GM12878 (cell line): ENCODE data around the gene CTNNA2. TPM values are rescaled to one million over a fixed set of nuclear protein-coding genes. Genes with fewer than 3 reads are reported as not detected.

Experiments used
- ATAC-seq: fragments of 200-7000 bp; cut with Tn5 transposase; 3 replicates; pipeline ENCODE4 v1.9.1; 2020; ENCODE audit warnings: mild to moderate bottlenecking, moderate library complexity
- BruUV-seq: library from RNA; stranded (reverse); fragments of 400-500 nt; replicated peaks from 2 replicates; lab custom pipeline; 2021; lab: Mats Ljungman, UMichigan
- CTCF ChIA-PET: fragments of 300-600 bp; sonication (Branson Sonifier 250); formaldehyde crosslinking; extraction: SDS; loops from one replicate; lab custom pipeline; 2021; ENCODE audit warnings: inconsistent platforms; lab: Yijun Ruan, JAX
- POLR2A ChIA-PET: fragments of 350-600 bp; formaldehyde crosslinking; extraction: SDS; loops from one replicate; lab custom pipeline; 2021; ENCODE audit warnings: inconsistent platforms; lab: Charles Lee
- RAD21 ChIA-PET: fragments of 300-600 bp; sonication (Branson Sonifier 250); formaldehyde crosslinking; loops from one replicate; lab custom pipeline; 2023; ENCODE audit warnings: antibody characterized with exemption; ENCODE audit not compliant: unreplicated experiment; lab: Charles Lee
- SMC1A ChIA-PET: fragments of 300-600 bp; sonication (Branson Sonifier 250); formaldehyde crosslinking; loops from one replicate; lab custom pipeline; 2023; ENCODE audit not compliant: unreplicated experiment, uncharacterized antibody; lab: Charles Lee
- DNase-seq: peaks from one replicate; pipeline ENCODE4 v3.0.0-alpha.2; 2011; ENCODE audit warnings: low read depth, low spot score
- FAIRE-seq: peaks from 3 replicates; lab custom pipeline; 2011; peaks lifted over from hg19 to GRCh38; lab: Jason Lieb, UNC
- H2AFZ ChIP-seq: 2 replicates; pipeline ENCODE4 v1.6.0; 2011; ENCODE audit warnings: low read depth, low read length, control low read depth; ENCODE audit not compliant: control insufficient read depth
- H3K27ac ChIP-seq: 2 replicates; pipeline ENCODE4 v1.5.1; 2011; ENCODE audit warnings: control low read depth; ENCODE audit not compliant: control insufficient read depth, insufficient read depth
- H3K27me3 ChIP-seq, 2 experiments: replicated peaks in 1 of 2; 2 replicates each; pipeline versions ENCODE4 v1.6.0 to v1.6.1; 2011; ENCODE audit warnings: low read length in 1 of 2; ENCODE audit not compliant: control insufficient read depth in 2 of 2, insufficient read depth in 2 of 2
- H3K36me3 ChIP-seq, 2 experiments: 2 replicates each; pipeline ENCODE4 v1.5.1; 2011; ENCODE audit warnings: low read length in 1 of 2; ENCODE audit not compliant: control insufficient read depth in 2 of 2, insufficient read depth in 2 of 2
- H3K4me1 ChIP-seq: 2 replicates; pipeline ENCODE4 v1.6.1; 2011; ENCODE audit warnings: mild to moderate bottlenecking, low read length, moderate library complexity, mixed read lengths; ENCODE audit not compliant: control insufficient read depth, insufficient read depth
- H3K4me2 ChIP-seq: 2 replicates; pipeline ENCODE4 v1.6.0; 2011; ENCODE audit warnings: control low read depth; ENCODE audit not compliant: control insufficient read depth, insufficient read depth
- H3K4me3 ChIP-seq: fragments of 200-600 bp; sonication (generic); 2 replicates; pipeline ENCODE4 v1.5.1; 2016
- H3K79me2 ChIP-seq: 2 replicates; pipeline ENCODE4 v1.6.0; 2011; ENCODE audit warnings: low read length; ENCODE audit not compliant: control insufficient read depth, insufficient read depth
- H3K9ac ChIP-seq: 2 replicates; pipeline ENCODE4 v1.8.0; 2011; ENCODE audit warnings: low read length, control low read depth, mixed read lengths; ENCODE audit not compliant: control insufficient read depth, insufficient read depth
- H3K9me3 ChIP-seq: replicated peaks from 3 replicates; pipeline ENCODE4 v1.5.1; 2011; ENCODE audit warnings: mild to moderate bottlenecking, low read length; ENCODE audit not compliant: control insufficient read depth, insufficient read depth
- H4K20me1 ChIP-seq: 2 replicates; pipeline ENCODE4 v1.6.0; 2011; ENCODE audit not compliant: control insufficient read depth, insufficient read depth
- BRCA1 ChIP-seq: IDR thresholded peaks from 2 replicates; pipeline ENCODE4 v1.6.1; 2011; ENCODE audit warnings: low read depth, low read length, improper control_type of control experiment
- CREM ChIP-seq: IDR thresholded peaks from 2 replicates; pipeline ENCODE4 v1.6.1; 2014; ENCODE audit warnings: antibody characterized with exemption, low read depth
- FOS ChIP-seq: IDR thresholded peaks from 3 replicates; pipeline ENCODE4 v1.6.1; 2011; ENCODE audit warnings: borderline replicate concordance; ENCODE audit not compliant: insufficient read length; ENCODE audit errors: extremely low read depth
- HCFC1 ChIP-seq: fragments of 150-350 bp; IDR thresholded peaks from 2 replicates; pipeline ENCODE4 v1.6.1; 2014; ENCODE audit warnings: low read length
- KAT2A ChIP-seq: conservative IDR thresholded peaks from 2 replicates; pipeline ENCODE4 v1.6.1; 2011; ENCODE audit warnings: low read depth, low read length; ENCODE audit not compliant: control insufficient read depth
- KLF5 ChIP-seq: fragments of 450-650 bp; IDR thresholded peaks from 2 replicates; pipeline ENCODE4 v1.6.1; 2014; ENCODE audit warnings: mild to moderate bottlenecking; ENCODE audit not compliant: partially characterized antibody
- LARP7 ChIP-seq: fragments of 450-650 bp; IDR thresholded peaks from 2 replicates; pipeline ENCODE4 v1.6.1; 2017; ENCODE audit warnings: mild to moderate bottlenecking
- MTA3 ChIP-seq: IDR thresholded peaks from 2 replicates; pipeline ENCODE4 v1.6.1; 2012; ENCODE audit warnings: low read length, inconsistent platforms, borderline replicate concordance
- NFYB ChIP-seq: IDR thresholded peaks from 2 replicates; pipeline ENCODE4 v1.6.1; 2011; ENCODE audit warnings: low read depth, mild to moderate bottlenecking, low read length, improper control_type of control experiment, moderate library complexity; ENCODE audit not compliant: insufficient read depth
- NR2C2 ChIP-seq: IDR thresholded peaks from 2 replicates; pipeline ENCODE4 v1.6.1; 2011; ENCODE audit warnings: borderline replicate concordance, low read depth; ENCODE audit not compliant: control insufficient read depth, insufficient read length
- PML ChIP-seq: IDR thresholded peaks from 2 replicates; pipeline ENCODE4 v1.6.1; 2012; ENCODE audit warnings: low read length, inconsistent platforms
- RB1 ChIP-seq: fragments of 450-650 bp; formaldehyde crosslinking; IDR thresholded peaks from 2 replicates; pipeline ENCODE4 v1.6.1; 2017; ENCODE audit warnings: mild to moderate bottlenecking, borderline replicate concordance
- SREBF2 ChIP-seq: IDR thresholded peaks from 2 replicates; pipeline ENCODE4 v1.6.1; 2012; ENCODE audit warnings: mild to moderate bottlenecking, low read length
- TBL1XR1 ChIP-seq: IDR thresholded peaks from 2 replicates; pipeline ENCODE4 v1.6.1; 2012; ENCODE audit warnings: low read depth, low read length, improper control_type of control experiment
- TCF3 ChIP-seq: IDR thresholded peaks from 2 replicates; pipeline ENCODE4 v1.6.1; 2012; ENCODE audit warnings: low read depth, mild to moderate bottlenecking, low read length, borderline replicate concordance; ENCODE audit not compliant: insufficient read depth
- WGBS: methylation state at CpG from one replicate; pipeline ENCODE4 v1.1.6; 2016; ENCODE audit warnings: low lambda C conversion rate; ENCODE audit not compliant: insufficient replicate concordance, insufficient coverage; ENCODE audit errors: missing lambda C conversion rate; 5-methylcytosine and 5-hydroxymethylcytosine counted together
- in situ Hi-C: fragments of 300-500 bp; cut with MboI; formaldehyde crosslinking; loops from 9 replicates; pipeline ENCODE4 v1.14.3; 2018; ENCODE audit warnings: mixed read lengths
- intact Hi-C: fragments of 100-400 bp; cut with micrococcal nuclease; formaldehyde crosslinking; loops from one replicate; pipeline ENCODE4 v1.14.2; 2022; ENCODE audit not compliant: unreplicated experiment
- polyA plus RNA-seq, 11 experiments: library from polyadenylated mRNA; depleted of rRNA in 4 of 11; unstranded in 6 of 11; stranded (reverse) in 5 of 11; fragments of >200 nt; fragmentation: Nextera tagmentation in 4 of 11; fragmentation: Illumina TruSeq in 1 of 11; extraction: Ambion mirVana in 4 of 11; extraction: Trizol in 1 of 11; gene quantifications; 1 replicate in 1 of 11; 2 replicates in 10 of 11; pipeline versions ENCODE4 v1.2.1 to v1.2.3, GENCODE V29; 2011 to 2016; ENCODE audit warnings: inconsistent platforms in 2 of 11, missing spikeins in 2 of 11, low read depth in 1 of 11
- total RNA-seq, 4 experiments: library from RNA; depleted of rRNA in 3 of 4; stranded (reverse); fragments of >200 nt in 3 of 4; fragmentation: Illumina TruSeq in 1 of 4; extraction: Trizol in 1 of 4; gene quantifications; 2 replicates each; pipeline versions ENCODE4 v1.2.1 to v1.2.3, GENCODE V29; 2013 to 2021
- TF ChIP-seq, protein P1 (sequence below): fragments of 450-650 bp; IDR thresholded peaks from 2 replicates; pipeline ENCODE4 v1.6.1; 2018; ENCODE audit warnings: borderline replicate concordance, mild to moderate bottlenecking; ENCODE audit not compliant: partially characterized antibody
- TF ChIP-seq, protein P2 (sequence below): IDR thresholded peaks from 2 replicates; pipeline ENCODE4 v1.6.1; 2011; ENCODE audit warnings: low read depth, low read length, improper control_type of control experiment, borderline replicate concordance
- TF ChIP-seq, protein P3 (sequence below): fragments of 450-650 bp; IDR thresholded peaks from 2 replicates; pipeline ENCODE4 v1.6.1; 2017; ENCODE audit warnings: mild to moderate bottlenecking, moderate library complexity

CTNNA2 gene
- total and polyA plus RNA-seq, 10 of the 15 experiments (the other 5 are each of a cell fraction or from before 2014, with no cell fraction given) = 2.4 to 36.2 (median 6.6) TPM

DNA sequence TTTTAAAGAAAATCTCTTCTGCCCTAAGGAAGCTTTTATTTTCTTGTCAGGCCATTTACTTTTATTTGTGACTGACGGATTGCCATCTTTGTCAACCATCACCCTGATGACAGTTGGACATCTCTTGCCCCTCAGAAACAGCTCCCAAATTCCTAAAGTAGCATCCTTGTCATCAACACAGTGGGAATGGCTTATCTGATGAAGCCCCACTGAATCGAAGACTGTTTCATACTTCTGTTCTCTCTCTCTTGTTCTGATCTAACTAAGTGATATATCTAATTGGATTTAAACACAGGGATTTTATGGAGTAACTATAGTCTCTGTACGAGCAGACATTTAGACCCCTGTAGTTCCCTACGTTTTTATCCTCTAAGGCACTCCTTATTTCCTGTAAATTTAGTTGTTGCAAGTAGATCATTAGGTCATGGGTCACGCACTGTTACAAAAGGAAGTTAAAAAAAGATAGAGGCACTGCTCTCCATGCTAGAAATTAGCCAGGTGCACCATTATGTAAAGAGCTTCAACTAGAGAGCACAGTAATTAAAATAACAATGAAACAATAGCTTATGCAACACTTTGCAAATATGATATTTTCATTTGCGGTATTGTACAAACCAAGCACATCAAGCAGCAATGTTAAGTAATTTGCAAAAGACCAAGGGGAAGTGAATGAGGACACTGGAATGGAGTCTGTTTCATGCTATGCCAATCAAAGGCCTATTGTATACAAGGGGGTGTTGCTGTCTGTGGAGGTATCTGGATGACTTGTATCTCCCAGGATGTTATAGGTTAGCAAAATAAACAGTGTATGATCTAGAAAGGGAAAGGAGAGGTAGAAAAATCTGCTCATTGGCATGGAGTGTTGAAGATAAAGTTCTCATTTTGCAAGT, 507.0 kb downstream of the CTNNA2 start:
- ChIA-PET POLR2A (no interaction called here), CTCF (no interaction called here), SMC1A (no interaction called here), RAD21 (no interaction called here)
- H3K36me3 ChIP-seq = no peaks in the 10 kb centered on the region
- ATAC-seq = no peak
- no peak for FAIRE-seq
- TF ChIP-seq TBL1XR1 (no peak), NFYB (no peak), PML (no peak), FOS (no peak), HCFC1 (no peak), KLF5 (no peak), KAT2A (no peak), TCF3 (no peak), BRCA1 (no peak), SREBF2 (no peak), RB1 (no peak), MTA3 (no peak), NR2C2 (no peak), LARP7 (no peak), CREM (no peak)
- TF ChIP-seq, protein P1, sequence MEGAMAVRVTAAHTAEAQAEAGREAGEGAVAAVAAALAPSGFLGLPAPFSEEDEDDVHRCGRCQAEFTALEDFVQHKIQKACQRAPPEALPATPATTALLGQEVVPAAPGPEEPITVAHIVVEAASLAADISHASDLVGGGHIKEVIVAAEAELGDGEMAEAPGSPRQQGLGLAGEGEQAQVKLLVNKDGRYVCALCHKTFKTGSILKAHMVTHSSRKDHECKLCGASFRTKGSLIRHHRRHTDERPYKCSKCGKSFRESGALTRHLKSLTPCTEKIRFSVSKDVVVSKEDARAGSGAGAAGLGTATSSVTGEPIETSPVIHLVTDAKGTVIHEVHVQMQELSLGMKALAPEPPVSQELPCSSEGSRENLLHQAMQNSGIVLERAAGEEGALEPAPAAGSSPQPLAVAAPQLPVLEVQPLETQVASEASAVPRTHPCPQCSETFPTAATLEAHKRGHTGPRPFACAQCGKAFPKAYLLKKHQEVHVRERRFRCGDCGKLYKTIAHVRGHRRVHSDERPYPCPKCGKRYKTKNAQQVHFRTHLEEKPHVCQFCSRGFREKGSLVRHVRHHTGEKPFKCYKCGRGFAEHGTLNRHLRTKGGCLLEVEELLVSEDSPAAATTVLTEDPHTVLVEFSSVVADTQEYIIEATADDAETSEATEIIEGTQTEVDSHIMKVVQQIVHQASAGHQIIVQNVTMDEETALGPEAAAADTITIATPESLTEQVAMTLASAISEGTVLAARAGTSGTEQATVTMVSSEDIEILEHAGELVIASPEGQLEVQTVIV = no peak
- TF ChIP-seq, protein P2, sequence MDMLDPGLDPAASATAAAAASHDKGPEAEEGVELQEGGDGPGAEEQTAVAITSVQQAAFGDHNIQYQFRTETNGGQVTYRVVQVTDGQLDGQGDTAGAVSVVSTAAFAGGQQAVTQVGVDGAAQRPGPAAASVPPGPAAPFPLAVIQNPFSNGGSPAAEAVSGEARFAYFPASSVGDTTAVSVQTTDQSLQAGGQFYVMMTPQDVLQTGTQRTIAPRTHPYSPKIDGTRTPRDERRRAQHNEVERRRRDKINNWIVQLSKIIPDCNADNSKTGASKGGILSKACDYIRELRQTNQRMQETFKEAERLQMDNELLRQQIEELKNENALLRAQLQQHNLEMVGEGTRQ = no peak
- TF ChIP-seq, protein P3, sequence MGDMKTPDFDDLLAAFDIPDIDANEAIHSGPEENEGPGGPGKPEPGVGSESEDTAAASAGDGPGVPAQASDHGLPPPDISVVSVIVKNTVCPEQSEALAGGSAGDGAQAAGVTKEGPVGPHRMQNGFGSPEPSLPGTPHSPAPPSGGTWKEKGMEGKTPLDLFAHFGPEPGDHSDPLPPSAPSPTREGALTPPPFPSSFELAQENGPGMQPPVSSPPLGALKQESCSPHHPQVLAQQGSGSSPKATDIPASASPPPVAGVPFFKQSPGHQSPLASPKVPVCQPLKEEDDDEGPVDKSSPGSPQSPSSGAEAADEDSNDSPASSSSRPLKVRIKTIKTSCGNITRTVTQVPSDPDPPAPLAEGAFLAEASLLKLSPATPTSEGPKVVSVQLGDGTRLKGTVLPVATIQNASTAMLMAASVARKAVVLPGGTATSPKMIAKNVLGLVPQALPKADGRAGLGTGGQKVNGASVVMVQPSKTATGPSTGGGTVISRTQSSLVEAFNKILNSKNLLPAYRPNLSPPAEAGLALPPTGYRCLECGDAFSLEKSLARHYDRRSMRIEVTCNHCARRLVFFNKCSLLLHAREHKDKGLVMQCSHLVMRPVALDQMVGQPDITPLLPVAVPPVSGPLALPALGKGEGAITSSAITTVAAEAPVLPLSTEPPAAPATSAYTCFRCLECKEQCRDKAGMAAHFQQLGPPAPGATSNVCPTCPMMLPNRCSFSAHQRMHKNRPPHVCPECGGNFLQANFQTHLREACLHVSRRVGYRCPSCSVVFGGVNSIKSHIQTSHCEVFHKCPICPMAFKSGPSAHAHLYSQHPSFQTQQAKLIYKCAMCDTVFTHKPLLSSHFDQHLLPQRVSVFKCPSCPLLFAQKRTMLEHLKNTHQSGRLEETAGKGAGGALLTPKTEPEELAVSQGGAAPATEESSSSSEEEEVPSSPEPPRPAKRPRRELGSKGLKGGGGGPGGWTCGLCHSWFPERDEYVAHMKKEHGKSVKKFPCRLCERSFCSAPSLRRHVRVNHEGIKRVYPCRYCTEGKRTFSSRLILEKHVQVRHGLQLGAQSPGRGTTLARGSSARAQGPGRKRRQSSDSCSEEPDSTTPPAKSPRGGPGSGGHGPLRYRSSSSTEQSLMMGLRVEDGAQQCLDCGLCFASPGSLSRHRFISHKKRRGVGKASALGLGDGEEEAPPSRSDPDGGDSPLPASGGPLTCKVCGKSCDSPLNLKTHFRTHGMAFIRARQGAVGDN = no peak
- H3K27me3 ChIP-seq = no peaks in the 10 kb centered on the region
- no peak overlapping the region for H3K9ac ChIP-seq
- H3K4me3 ChIP-seq = no peak overlapping the region
- H3K9me3 ChIP-seq = no peaks in the 10 kb centered on the region
- H3K4me1 ChIP-seq = no peaks in the 10 kb centered on the region
- DNase-seq = no peak
- H3K4me2 ChIP-seq = no peak overlapping the region
- no TSS peak for BruUV-seq
- WGBS = 32% methylated on average over 6 of the region's 6 CpGs
- no peak overlapping the region for H3K27ac ChIP-seq
- no peaks in the 10 kb centered on the region for H3K79me2 ChIP-seq
- intact Hi-C loops = no loop called here
- H4K20me1 ChIP-seq = no peaks in the 10 kb centered on the region
- H2AFZ ChIP-seq = no peak overlapping the region
- in situ Hi-C loops = no loop called here
